K562 (cell line): Measurements from ENCODE around the gene LRRC25. TPM values are rescaled to one million over a fixed set of nuclear protein-coding genes. Genes with fewer than 3 reads are reported as not detected.
A peak's percentile ranks its signal among the peaks of the same experiment; 100 is the strongest.

Source experiments
- ATF4 ChIP-seq: fragments of 450-650 bp; formaldehyde crosslinking; IDR thresholded peaks from 2 replicates; pipeline ENCODE4 v1.4.0; 2022; ENCODE audit warnings: mild to moderate bottlenecking, moderate library complexity
- BACH1 ChIP-seq: fragments of 200-800 bp; sonication (Bioruptor generic); IDR thresholded peaks from 2 replicates; pipeline ENCODE4 v1.6.1; 2016; ENCODE audit warnings: missing genetic modification characterization, missing compliant biosample characterization
- CBFA2T3 ChIP-seq: fragments of 450-650 bp; IDR thresholded peaks from 2 replicates; pipeline ENCODE4 v1.6.1; 2017
- HMGN3 ChIP-seq: IDR thresholded peaks from 2 replicates; pipeline ENCODE4 v1.6.1; 2011; ENCODE audit warnings: borderline replicate concordance, low read depth, mild to moderate bottlenecking, mixed read lengths, low read length; ENCODE audit not compliant: insufficient read length; ENCODE audit errors: extremely low read depth
- HNRNPLL ChIP-seq: fragments of 200-400 bp; formaldehyde crosslinking; IDR thresholded peaks from 2 replicates; pipeline ENCODE4 v1.6.1; 2017; ENCODE audit warnings: low read length, low read depth, mild to moderate bottlenecking; ENCODE audit not compliant: poor library complexity, severe bottlenecking
- KLF6 ChIP-seq: fragments of 250-450 bp; sonication (Bioruptor Pico); IDR thresholded peaks from 2 replicates; pipeline ENCODE4 v1.4.0; 2020; ENCODE audit warnings: mild to moderate bottlenecking, moderate library complexity, borderline replicate concordance
- MGA ChIP-seq: fragments of 450-650 bp; IDR thresholded peaks from 2 replicates; pipeline ENCODE4 v1.6.1; 2016; ENCODE audit warnings: mild to moderate bottlenecking, moderate library complexity
- POLR2A ChIP-seq: fragments of 450-650 bp; conservative IDR thresholded peaks from 2 replicates; pipeline ENCODE4 v1.6.1; 2016
- RBM39 ChIP-seq: fragments of 200-400 bp; formaldehyde crosslinking; optimal IDR thresholded peaks from 2 replicates; pipeline ENCODE3; 2018; ENCODE audit warnings: low read depth, low read length
- RHOXF2B ChIP-seq: fragments of 250-450 bp; sonication (Bioruptor Pico); conservative IDR thresholded peaks from 2 replicates; pipeline ENCODE4 v1.5.1; 2021
- RUNX1 ChIP-seq: sonication (generic); IDR thresholded peaks from 2 replicates; pipeline ENCODE4 v1.6.1; 2016; ENCODE audit warnings: antibody characterized with exemption, low read depth
- XRCC5 ChIP-seq: fragments of 200-400 bp; formaldehyde crosslinking; IDR thresholded peaks from 2 replicates; pipeline ENCODE4 v1.6.1; 2017; ENCODE audit warnings: low read depth, mild to moderate bottlenecking, low read length
- ZNF41 ChIP-seq: fragments of 250-450 bp; sonication (Bioruptor Pico); conservative IDR thresholded peaks from 2 replicates; pipeline ENCODE4 v1.4.0; 2020; ENCODE audit warnings: mild to moderate bottlenecking
- polyA plus RNA-seq, 8 experiments: library from polyadenylated mRNA; depleted of rRNA in 4 of 8; stranded (reverse) in 5 of 8; unstranded in 3 of 8; fragments of >200 nt; fragmentation: Nextera tagmentation in 2 of 8; fragmentation: Illumina TruSeq in 1 of 8; extraction: Ambion mirVana in 2 of 8; extraction: Trizol in 1 of 8; gene quantifications; 2 replicates each; pipeline versions ENCODE4 v1.2.1 to v1.2.3, GENCODE V29; 2011 to 2014; ENCODE audit warnings: inconsistent platforms in 1 of 8, missing spikeins in 1 of 8
- total RNA-seq, 7 experiments: library from RNA; depleted of rRNA in 6 of 7; stranded (reverse); fragments of >200 nt in 6 of 7; fragmentation: Illumina TruSeq in 2 of 7; extraction: Trizol in 2 of 7; gene quantifications; 2 replicates each; pipeline versions ENCODE4 v1.2.1 to v1.2.3, GENCODE V29; 2011 to 2021; ENCODE audit warnings: low replicate concordance in 1 of 7
- TF ChIP-seq, protein P1 (sequence below): fragments of 450-650 bp; formaldehyde crosslinking; IDR thresholded peaks from 2 replicates; pipeline ENCODE4 v1.4.0; 2022; ENCODE audit warnings: missing genetic modification characterization

The LRRC25 gene
- total and polyA plus RNA-seq, 9 of the 15 experiments (the other 6 are each of a cell fraction or from before 2014, with no cell fraction given), result 0.07 to 0.36 (median 0.10) TPM; not detected in 3

DNA sequence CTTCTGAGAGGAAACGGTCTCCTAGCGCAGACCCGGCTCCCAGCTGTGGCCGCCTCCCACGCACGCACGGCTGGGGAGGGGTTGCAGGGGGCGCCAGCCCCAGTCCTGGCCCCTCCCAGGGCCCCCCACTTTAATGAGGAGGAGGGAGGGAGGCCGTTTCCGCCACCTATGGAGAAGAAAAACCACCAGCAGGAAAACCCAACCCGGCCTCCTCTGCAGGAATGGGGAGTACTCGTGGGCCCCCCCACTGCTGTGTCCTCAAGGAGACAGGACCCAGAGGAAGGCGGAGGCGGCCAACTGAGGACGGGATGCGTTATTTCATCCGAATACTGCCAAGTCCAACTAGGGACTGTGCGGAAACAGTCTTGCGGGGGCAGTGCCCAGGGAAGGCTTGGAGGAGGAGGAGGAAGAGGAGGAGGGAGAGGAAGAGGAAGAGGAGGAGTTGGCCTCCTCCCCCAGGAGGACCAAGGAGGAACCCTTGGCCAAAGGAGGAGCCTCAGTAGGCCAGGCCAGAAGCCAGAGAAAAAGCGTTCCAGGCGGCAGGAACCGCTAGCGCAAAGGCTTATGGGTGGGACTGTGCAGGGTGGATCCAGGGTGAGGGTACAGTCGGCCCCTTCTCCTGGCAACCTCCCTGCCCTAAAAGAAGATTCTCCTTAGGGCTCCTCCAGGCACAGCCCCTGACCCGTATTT is 17.9 kb upstream of the LRRC25 start (continued):
- TF ChIP-seq MGA (peak; percentile 31; the same call in 1 of the 2 replicates), HNRNPLL (peak; percentile 35), ZNF41 (CRISPR knock-in tag) (no peak), CBFA2T3 (0 out of 2 replicates have a peak, but pooled peaks have one; percentile 12), HMGN3 (peak; percentile 32), RBM39 (peak; percentile 75), RUNX1 (0 out of 2 replicates have a peak, but pooled peaks have one; percentile 70), BACH1 (tag) (0 out of 2 replicates have a peak, but pooled peaks have one; percentile 14), RHOXF2B (0 out of 2 replicates have a peak, but pooled peaks have one; percentile 47), XRCC5 (peak; percentile 57; the same call in 1 of the 2 replicates), POLR2A (peak; percentile 79), KLF6 (CRISPR knock-in tag) (peak; percentile 75; the same call in 1 of the 2 replicates), ATF4 (CRISPR knock-in tag) (peak; percentile 70; the same call in 1 of the 2 replicates)
- TF ChIP-seq, protein P1, sequence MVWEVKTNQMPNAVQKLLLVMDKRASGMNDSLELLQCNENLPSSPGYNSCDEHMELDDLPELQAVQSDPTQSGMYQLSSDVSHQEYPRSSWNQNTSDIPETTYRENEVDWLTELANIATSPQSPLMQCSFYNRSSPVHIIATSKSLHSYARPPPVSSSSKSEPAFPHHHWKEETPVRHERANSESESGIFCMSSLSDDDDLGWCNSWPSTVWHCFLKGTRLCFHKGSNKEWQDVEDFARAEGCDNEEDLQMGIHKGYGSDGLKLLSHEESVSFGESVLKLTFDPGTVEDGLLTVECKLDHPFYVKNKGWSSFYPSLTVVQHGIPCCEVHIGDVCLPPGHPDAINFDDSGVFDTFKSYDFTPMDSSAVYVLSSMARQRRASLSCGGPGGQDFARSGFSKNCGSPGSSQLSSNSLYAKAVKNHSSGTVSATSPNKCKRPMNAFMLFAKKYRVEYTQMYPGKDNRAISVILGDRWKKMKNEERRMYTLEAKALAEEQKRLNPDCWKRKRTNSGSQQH (CRISPR knock-in tag), result peak; percentile 88; the same call in 1 of the 2 replicates
